HG02943 (cell line): ENCODE results near the gene BARX1.
"Not testable (repeated sequence)": the region's sequence is repeated elsewhere in the genome, so short reads cannot be mapped to it uniquely, and the experiment has no call there.

Experiments used
- ATAC-seq: cut with Tn5 transposase; IDR thresholded peaks from one replicate; pipeline ENCODE4 v1.9.1; 2021; ENCODE audit warnings: mild to moderate bottlenecking, low read depth, moderate library complexity; ENCODE audit not compliant: unreplicated experiment

Gene BARX1

GRCh38 chr9:93952784-93953495 is 2.2 kb downstream of the BARX1 start:
- ATAC-seq = no peak

DNA sequence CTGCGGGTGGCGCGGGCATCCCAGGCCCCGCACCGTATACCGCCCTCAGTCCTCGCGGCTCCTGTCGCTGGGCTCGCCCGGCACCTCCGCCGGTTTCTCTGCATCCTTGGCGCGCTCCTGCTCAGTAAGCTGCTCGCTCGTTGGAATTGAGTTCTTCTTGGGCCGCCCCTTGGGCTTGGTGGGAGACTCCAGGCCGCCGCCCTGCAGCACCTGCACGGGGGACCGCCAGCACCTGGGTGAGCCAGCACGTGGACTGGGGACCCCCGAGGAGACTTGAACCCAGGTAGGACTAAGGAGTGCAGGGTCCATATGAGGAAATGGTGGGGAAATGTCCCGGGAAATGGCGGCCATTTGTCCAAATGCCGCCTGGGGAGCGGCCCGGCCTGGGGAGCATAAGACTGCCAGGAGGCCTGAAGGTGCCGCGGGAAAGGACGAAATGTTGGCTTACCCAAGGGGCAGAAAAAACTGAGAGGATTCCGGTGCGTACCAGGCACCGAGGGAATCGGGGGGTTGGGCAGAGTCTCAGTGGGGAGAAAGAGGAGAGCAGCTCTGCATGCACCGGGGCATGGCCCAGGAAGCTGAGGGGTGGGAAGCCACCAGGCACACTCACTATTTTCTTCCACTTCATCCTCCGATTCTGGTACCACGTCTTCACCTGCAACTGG is 2.9 kb downstream of the BARX1 start:
- no peak for ATAC-seq

DNA sequence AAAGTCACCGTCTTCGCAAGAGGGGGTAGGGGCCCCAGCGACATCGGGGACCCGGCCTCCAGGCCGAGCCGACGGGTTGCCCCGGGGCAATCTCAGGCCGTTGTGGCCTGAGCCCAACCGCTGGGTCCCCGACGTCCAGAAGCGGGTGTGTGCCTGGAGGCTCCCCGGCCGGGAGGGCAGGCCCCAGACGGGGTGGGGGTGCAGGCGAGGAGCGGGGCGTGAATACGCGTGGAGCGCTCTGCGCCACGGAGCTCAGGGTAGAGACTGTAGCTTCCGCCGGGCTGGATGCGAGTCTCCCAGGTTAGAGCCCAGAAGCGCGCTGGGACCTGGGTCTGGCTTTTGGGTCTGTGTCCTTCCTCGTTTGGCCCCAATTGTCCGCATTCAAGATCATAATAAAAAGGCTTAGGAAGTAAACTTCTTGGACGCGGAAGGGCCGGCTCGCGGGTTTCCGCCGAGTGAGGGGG is 3.5 kb downstream of the BARX1 start:
- ATAC-seq = no peak

DNA sequence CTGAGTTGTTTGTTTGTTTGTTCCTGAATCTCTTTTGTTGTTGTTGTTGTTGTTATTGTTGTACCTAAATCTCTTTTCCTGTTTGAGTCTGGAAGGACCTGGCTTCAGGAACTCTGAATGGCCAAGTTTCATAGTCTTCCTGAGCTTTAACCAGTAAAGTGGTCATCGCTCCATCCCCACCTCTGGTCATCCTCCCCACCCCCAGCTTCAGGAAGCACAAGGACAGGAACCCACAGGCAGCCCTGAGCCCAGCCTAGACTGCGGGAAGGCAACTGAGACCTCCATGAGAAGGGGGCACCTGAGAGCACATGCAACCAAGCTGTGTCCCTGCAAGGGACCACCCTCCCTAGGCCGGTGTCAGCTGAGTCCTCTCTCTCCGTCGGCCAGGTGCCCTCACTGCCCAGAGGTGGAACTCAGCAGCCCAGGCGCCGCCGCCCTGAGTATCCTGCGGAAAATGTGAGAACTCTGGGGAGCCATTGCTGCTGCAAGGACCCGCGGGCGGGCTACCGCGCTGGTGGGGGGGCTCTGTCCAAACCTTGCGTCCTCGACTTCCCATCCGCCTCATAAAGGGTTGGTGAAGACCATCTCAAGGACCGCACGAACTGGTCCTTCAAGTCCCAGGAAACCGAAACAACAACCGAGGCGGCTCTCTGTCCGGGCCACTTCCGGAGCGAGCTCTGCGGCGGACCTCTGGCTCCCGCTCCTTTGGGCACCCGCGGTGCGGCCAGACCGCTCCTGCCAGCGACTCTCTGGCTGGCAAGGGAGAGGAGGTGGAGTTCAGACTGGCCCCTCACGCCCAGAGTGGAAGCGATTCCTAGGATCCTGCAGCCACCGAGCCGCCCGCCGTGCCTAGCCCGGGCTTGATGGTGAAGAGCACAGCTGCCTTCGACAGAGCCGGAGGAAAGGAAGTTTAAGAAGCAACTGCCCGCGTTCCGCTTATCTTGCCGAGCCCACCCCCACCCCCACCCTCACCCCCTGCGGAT is 4.2 kb downstream of the BARX1 start:
- ATAC-seq = no peak

DNA sequence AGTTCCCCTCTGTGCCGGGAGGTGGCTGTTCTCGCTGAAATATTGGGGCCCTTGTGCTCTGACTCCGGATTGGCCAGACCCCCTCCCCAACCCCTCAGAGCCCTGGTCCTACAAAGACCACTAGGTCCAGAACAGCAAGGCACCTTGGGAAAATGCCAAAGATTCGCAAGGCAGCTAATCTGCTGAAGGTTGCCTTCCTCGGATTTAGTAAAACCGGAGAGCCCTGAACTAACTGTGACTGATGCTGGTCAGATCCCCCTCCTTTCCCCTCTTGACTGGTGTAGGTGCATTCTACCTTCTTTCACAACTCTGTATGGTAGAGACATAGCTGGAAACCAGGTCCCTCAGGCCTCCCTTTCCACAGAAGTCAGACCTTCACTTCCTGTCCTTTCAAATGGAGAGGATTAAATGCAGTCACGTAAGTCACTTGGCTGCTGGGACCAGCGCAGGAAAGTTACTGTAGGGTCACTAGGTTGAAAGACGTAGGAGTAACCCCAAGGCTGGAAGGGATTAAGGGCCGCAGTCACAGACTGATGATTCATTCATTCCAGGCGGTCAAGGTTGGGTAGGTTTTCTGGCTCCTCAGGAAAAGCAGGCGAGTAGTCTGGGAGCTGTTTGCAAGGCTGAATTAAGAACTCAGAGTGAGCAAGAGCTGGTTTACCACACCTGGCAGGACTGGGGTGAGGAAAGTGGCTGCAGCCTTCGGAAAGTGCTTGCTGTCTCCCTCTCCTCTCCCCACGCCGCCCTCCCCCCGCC is 5.3 kb downstream of the BARX1 start:
- ATAC-seq = no peak

DNA sequence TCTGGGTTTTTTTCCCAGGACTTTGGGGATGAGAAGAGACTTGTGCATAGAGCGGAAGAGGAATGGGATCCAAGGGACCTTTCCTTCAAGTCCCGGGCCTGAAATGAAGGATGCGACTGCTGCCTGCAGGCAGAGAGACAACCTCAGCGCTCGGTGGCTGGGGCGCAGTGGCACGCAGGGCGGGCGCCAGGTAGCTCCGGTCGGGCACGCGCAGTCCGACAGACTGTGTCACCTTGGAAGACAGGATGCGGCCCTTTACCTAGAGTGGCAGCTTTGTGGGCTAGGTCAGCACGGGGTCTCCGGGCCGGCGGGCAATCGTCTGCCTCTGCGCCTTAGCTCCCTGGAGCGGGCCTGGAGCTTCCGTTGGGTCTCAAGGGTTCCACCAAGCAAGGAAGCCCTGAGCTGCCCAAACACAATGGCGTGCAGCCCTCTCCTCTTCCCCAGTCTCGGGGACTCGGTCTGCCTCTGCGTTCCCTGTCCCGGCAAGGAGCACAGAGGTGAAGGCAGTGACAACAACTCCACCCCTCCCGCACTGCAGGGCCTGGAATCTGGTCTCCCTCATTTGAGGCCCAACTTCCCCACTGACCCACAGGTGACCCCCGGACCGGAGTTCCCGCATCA is 6.0 kb downstream of the BARX1 start:
- ATAC-seq = no peak

GRCh38 chr9:93948441-93949072 is 6.6 kb downstream of the BARX1 start:
- no peak for ATAC-seq

GRCh38 chr9:93947409-93948070 is 7.6 kb downstream of the BARX1 start:
- ATAC-seq = no peak

GRCh38 chr9:93946338-93946712 is 8.8 kb downstream of the BARX1 start:
- ATAC-seq = no peak

DNA sequence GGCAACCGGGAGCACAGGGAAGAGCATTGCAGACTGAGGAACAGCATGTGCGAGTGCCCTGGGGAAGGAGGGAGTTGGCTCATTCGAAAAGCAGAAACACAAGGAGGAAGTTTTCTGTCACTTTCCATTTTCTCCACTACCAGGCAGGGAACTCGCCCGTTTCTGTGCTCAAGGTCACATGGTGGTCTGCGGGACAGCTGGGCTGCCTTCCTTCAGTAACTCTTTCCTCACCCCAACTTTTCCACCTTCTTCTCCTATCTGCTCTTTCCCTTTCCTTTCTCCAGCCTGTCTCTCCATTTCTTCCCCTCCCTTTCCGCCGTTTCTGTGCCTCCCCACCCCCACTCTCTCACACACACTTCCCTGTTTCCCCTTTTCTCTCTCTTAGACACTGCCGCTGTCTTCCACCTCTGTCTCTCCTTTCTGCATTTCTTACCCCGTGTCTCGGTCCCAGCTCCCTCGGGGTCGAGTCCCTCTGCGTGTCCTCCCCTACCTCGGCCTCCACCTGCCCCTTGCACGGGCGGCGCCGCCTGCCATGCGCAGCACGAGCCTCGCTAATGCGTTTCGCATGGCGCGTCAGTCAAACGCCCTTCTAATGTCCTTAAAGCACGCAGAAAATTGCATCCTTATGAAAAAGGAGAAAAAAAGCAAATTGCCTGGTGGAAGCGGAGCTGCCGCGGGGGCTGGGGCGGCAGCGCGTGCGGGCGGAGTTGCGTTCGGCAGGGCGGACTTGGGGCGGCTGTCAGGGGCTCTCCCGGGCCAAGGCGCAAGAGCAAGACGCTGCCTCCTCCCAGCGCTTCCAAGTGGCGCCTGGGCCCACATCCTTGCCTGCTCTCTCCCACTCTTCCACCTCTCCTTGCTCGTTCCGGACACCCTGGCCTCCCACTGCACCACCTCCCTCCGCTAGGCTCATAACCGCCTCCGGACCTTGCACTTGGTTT is 9.5 kb downstream of the BARX1 start:
- ATAC-seq = no peak

DNA sequence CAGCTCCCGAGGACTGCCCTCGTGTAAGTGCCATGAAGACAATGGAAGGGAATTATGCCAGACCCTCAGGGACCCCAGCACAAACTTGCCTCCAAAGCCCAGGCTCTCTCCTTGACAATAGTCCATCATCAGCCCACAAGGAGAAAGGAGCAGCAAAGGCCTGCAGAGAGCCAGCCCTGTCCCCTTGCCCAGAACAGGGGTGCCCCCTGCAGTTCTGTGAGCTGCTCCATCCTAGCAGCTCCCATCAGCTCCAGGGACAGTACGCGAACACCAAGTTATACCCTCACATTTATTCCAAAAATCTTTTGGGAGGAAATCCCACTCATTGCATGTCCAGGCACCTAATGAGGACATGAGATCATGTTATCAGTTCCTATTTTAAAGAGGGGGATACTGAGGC is 11.1 kb downstream of the BARX1 start:
- no peak for ATAC-seq

GRCh38 chr9:93942161-93942560 is 13.0 kb downstream of the BARX1 start:
- no peak for ATAC-seq

DNA sequence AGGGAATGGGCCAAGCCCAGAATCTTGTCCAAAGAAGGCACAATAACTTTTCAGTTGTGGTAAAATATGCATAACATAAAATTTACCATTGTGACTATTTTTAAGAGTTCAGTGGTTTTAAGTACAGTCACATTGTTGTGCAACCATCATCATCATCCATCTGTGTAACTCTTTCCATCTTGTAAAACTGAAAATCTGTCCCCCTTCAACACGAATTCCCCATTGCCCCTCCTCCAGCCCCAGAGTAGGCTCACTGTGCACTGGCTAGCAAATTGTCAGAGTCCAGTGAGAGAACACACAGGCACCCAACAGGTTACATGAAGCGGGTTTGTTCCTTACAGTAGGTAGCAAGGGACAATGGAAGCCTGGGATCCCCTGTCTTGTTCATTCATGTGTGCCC is 13.7 kb downstream of the BARX1 start:
- ATAC-seq = no peak

- ATAC-seq = no peak
Observed at GRCh38 chr9:93940951-93941350, 14.2 kb downstream of the BARX1 start.

- not testable (repeated sequence) for ATAC-seq
Observed at GRCh38 chr9:93939589-93939988, 15.6 kb downstream of the BARX1 start.

DNA sequence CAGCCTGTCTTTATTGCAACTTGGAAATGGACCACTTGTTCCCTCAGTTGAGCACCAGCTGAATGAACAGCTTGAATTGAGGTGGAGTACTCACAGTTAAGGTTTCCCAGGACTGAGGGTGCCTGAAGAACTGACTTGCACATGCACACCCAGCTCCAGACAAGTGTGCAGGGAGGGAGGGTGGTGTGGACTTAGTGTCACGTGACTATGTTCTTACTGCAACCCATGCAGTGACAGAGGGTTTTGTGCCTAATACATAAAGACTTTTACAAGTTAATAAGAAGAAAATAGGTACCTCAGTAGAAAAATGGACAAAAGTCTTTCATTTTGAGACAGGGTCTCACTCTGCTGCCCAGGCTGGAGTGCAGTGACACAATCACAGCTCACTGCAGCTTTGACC is 18.0 kb downstream of the BARX1 start:
- no peak for ATAC-seq

DNA sequence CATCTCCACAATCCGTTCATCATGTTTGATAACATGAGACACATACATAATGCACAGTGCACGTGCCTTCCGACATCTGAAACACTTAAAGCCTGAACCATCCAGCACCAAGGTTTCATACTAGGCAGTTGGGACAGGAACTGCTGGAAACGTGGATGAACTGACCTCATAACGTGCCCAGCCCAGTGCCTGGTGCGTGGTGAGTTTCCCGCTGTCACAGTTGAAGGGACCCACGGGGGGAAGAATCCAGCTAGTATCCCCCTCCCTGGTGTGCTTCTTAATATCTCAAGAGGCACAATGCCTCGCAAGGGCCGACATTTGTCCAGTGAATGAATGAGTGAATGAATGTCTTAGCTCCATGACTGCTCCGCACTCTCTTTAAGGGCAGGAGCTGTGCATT is 23.2 kb downstream of the BARX1 start:
- no peak for ATAC-seq

DNA sequence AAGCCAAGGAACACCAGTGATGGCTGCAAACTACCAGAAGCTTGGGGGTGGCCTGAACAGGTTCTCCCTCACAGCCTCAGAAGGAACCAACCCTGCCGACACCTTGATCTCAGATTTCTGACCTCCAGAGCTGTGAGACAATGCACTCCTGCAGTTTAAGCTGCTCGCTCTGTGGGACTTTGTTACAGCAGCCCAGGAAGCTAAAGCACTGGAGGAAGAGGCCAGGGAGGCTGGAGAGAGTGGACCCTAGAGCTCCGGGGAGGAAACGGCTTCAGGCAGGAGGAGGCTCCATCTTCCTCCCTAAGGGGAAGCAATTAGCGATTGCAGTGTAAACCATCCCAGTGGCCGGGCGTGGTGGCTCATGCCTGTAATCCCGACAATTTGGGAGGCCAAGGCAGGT is 25.1 kb downstream of the BARX1 start:
- ATAC-seq = no peak
